ENCODE measurements around the gene ST8SIA2.

The ST8SIA2 gene

GRCh38 chr15:92494806-92495336 lies 101.2 kb downstream of the ST8SIA2 start:
- DNase-seq: no peak

- no peak for DNase-seq
These were observed 101.8 kb downstream of the ST8SIA2 start for GRCh38 chr15:92495446-92495845.

- no peak for DNase-seq
These were observed 106.2 kb downstream of the ST8SIA2 start for GRCh38 chr15:92499731-92500530.

GRCh38 chr15:92502336-92502735 lies 108.7 kb downstream of the ST8SIA2 start:
- no peak for DNase-seq

- DNase-seq: no peak
These were observed 109.5 kb downstream of the ST8SIA2 start for GRCh38 chr15:92502930-92503857.

GRCh38 chr15:92503889-92504288 lies 110.2 kb downstream of the ST8SIA2 start:
- no peak for DNase-seq

GRCh38 chr15:92505611-92506010 lies 111.9 kb downstream of the ST8SIA2 start:
- no peak for DNase-seq

GRCh38 chr15:92506506-92506905 lies 112.8 kb downstream of the ST8SIA2 start:
- DNase-seq: no peak

- DNase-seq: no peak
These were observed 116.6 kb downstream of the ST8SIA2 start for GRCh38 chr15:92510163-92510882.

Measured in right kidney (tissue), 1 donor.